GM12891 (cell line): ENCODE measurements around the gene FAM89B.

Experiments used
- PAX5 ChIP-seq: IDR thresholded peaks from 2 replicates; pipeline ENCODE4 v1.6.1; 2011; ENCODE audit warnings: low read length, moderate library complexity, mild to moderate bottlenecking; ENCODE audit not compliant: insufficient read depth, severe bottlenecking
- POLR2A ChIP-seq: IDR thresholded peaks from 2 replicates; pipeline ENCODE4 v1.6.1; 2011; ENCODE audit warnings: low read depth, low read length, control low read depth
- POLR2AphosphoS5 ChIP-seq: IDR thresholded peaks from 2 replicates; pipeline ENCODE4 v1.6.1; 2011; ENCODE audit warnings: low read depth, low read length, control low read depth
- TAF1 ChIP-seq: IDR thresholded peaks from 2 replicates; pipeline ENCODE4 v1.6.1; 2011; ENCODE audit warnings: low read depth, low read length, control low read depth

- TF ChIP-seq TAF1 (no peak), POLR2AphosphoS5 (no peak), POLR2A (no peak), PAX5 (no peak)
These were observed 29.5 kb upstream of the FAM89B start for GRCh38 chr11:65542738-65543390.
